Fibroblast of lung (primary cell): Measurements from ENCODE around the gene PPIB. TPM values are rescaled to one million over a fixed set of nuclear protein-coding genes. Genes with fewer than 3 reads are reported as not detected.
"Not testable (repeated sequence)": the region's sequence is repeated elsewhere in the genome, so short reads cannot be mapped to it uniquely, and the experiment has no call there.

ENCODE experiments used
- DNase-seq, 2 donors: peaks; one replicate each; pipeline versions ENCODE4 v3.0.0 to v3.0.0-alpha.2; 2010; ENCODE audit warnings: low read depth in 2 of 2
- H2AFZ ChIP-seq: 2 replicates; pipeline ENCODE4 v1.5.1; 2012; ENCODE audit warnings: low read length, control low read depth, inconsistent platforms
- H3K27ac ChIP-seq: 2 replicates; pipeline ENCODE4 v1.5.1; 2011; ENCODE audit warnings: low read length, control low read depth; ENCODE audit not compliant: insufficient read depth
- H3K27me3 ChIP-seq: 2 replicates; pipeline ENCODE4 v1.5.1; 2011; ENCODE audit warnings: mild to moderate bottlenecking, low read length; ENCODE audit not compliant: control insufficient read depth, insufficient read depth
- H3K36me3 ChIP-seq: 2 replicates; pipeline ENCODE4 v1.5.1; 2011; ENCODE audit warnings: low read length; ENCODE audit not compliant: control insufficient read depth, insufficient read depth
- H3K4me1 ChIP-seq: 2 replicates; pipeline ENCODE4 v1.5.1; 2011; ENCODE audit warnings: low read length; ENCODE audit not compliant: control insufficient read depth, insufficient read depth; ENCODE audit errors: extremely low read depth
- H3K4me2 ChIP-seq: 2 replicates; pipeline ENCODE4 v1.5.1; 2011; ENCODE audit warnings: low read length, control low read depth; ENCODE audit not compliant: insufficient read depth; ENCODE audit errors: extremely low read depth
- H3K4me3 ChIP-seq, 4 experiments: fragments of 200-600 bp in 1 of 4; sonication (generic) in 1 of 4; replicated peaks in 1 of 4; 2 replicates each; pipeline ENCODE4 v1.5.1; 2011 to 2016; ENCODE audit warnings: low read length in 4 of 4, low read depth in 3 of 4, mild to moderate bottlenecking in 3 of 4, control low read depth in 2 of 4, inconsistent platforms in 1 of 4, mixed read lengths in 1 of 4; ENCODE audit not compliant: insufficient read depth in 1 of 4; ENCODE audit errors: control extremely low read depth in 1 of 4
- H3K79me2 ChIP-seq: 2 replicates; pipeline ENCODE4 v1.5.1; 2012; ENCODE audit warnings: mild to moderate bottlenecking, low read length, inconsistent platforms; ENCODE audit not compliant: control insufficient read depth, insufficient read depth
- H3K9ac ChIP-seq: 2 replicates; pipeline ENCODE4 v1.5.1; 2011; ENCODE audit warnings: mild to moderate bottlenecking, low read length, control low read depth; ENCODE audit not compliant: insufficient read depth
- H3K9me3 ChIP-seq: 2 replicates; pipeline ENCODE4 v1.5.1; 2012; ENCODE audit warnings: low read depth, low read length; ENCODE audit not compliant: control insufficient read depth, insufficient read depth
- H4K20me1 ChIP-seq: 2 replicates; pipeline ENCODE4 v1.5.1; 2011; ENCODE audit warnings: low read length; ENCODE audit not compliant: control insufficient read depth, insufficient read depth; ENCODE audit errors: extremely low read depth
- CTCF ChIP-seq, 2 donors: IDR thresholded peaks in 1 of 2; conservative IDR thresholded peaks in 1 of 2; 1 replicate in 1 of 2; 2 replicates in 1 of 2; pipeline ENCODE4 v1.5.1; 2011 to 2012; ENCODE audit warnings: low read length in 2 of 2, control low read depth in 1 of 2, inconsistent platforms in 1 of 2, low read depth in 1 of 2, mild to moderate bottlenecking in 1 of 2
- EZH2 ChIP-seq: IDR thresholded peaks from 2 replicates; pipeline ENCODE4 v1.5.1; 2012; ENCODE audit warnings: low read length, control low read depth, mild to moderate bottlenecking; ENCODE audit errors: missing control alignments
- polyA plus RNA-seq, 2 donors: library from polyadenylated mRNA; depleted of rRNA in 1 of 2; stranded (reverse) in 1 of 2; unstranded in 1 of 2; fragments of >200 nt; gene quantifications; 2 replicates each; pipeline ENCODE4 v1.2.1, GENCODE V29; 2011 to 2012; ENCODE audit warnings: missing spikeins in 1 of 2
- total RNA-seq: library from RNA; depleted of rRNA; stranded (reverse); fragments of >200 nt; gene quantifications from 2 replicates; pipeline ENCODE4 v1.2.1, GENCODE V29; 2014

The PPIB gene
- total and polyA plus RNA-seq, 2 donors (not counting 1 experiment from before 2014, with no cell fraction given) = 639 to 1,174 TPM

GRCh38 chr15:64121614-64122013 is 41.2 kb downstream of the PPIB start:
- Histone ChIP-seq H3K36me3 (no peaks in the 10 kb centered on the region), H3K27me3 (no peaks in the 10 kb centered on the region), H3K4me1 (no peaks in the 10 kb centered on the region), H3K4me3 (no peak overlapping the region), H3K27ac (no peak overlapping the region), H4K20me1 (no peaks in the 10 kb centered on the region), H3K9me3 (no peaks in the 10 kb centered on the region), H3K79me2 (no peaks in the 10 kb centered on the region), H2AFZ (no peak overlapping the region), H3K4me2 (no peak overlapping the region), H3K9ac (no peak overlapping the region)
- DNase-seq = no peak
- TF ChIP-seq CTCF (conservative IDR thresholded peaks at IDR 0.05 in 1 of 2, IDR thresholded peaks at IDR 0.05 in 1 of 2; ENCODE audit: low read depth in 1 of 2, low read length in 2 of 2) = no peak
- no peak for TF ChIP-seq EZH2

- not testable (repeated sequence) for H3K36me3 ChIP-seq, H3K4me3 ChIP-seq
Observed at GRCh38 chr15:64120322-64120721, 42.5 kb downstream of the PPIB start.

GRCh38 chr15:64117759-64118487 is 44.9 kb downstream of the PPIB start:
- Histone ChIP-seq H3K79me2 (no peaks in the 10 kb centered on the region), H3K36me3 (peaks cover 4% of the 10 kb centered on the region)
- TF ChIP-seq CTCF (conservative IDR thresholded peaks at IDR 0.05 in 1 of 2, IDR thresholded peaks at IDR 0.05 in 1 of 2; ENCODE audit: low read depth in 1 of 2, low read length in 2 of 2) (no peak), EZH2 (no peak)

More at GRCh38 chr15:64120322-64120721, 42.5 kb downstream of the PPIB start:
- H3K27ac ChIP-seq, H2AFZ ChIP-seq, DNase-seq, H3K79me2 ChIP-seq, H3K4me1 ChIP-seq, H3K9ac ChIP-seq, H3K9me3 ChIP-seq, H3K4me2 ChIP-seq, H3K27me3 ChIP-seq, H4K20me1 ChIP-seq: not testable (repeated sequence)

More at GRCh38 chr15:64117759-64118487, 44.9 kb downstream of the PPIB start:
- Histone ChIP-seq H3K9ac (no peak overlapping the region), H4K20me1 (no peaks in the 10 kb centered on the region), H3K9me3 (no peaks in the 10 kb centered on the region), H2AFZ (no peak overlapping the region), H3K4me3 (no peak overlapping the region), H3K27me3 (no peaks in the 10 kb centered on the region), H3K27ac (no peak overlapping the region), H3K4me2 (no peak overlapping the region), H3K4me1 (no peaks in the 10 kb centered on the region)
- no peak for DNase-seq
